GM23338 (cell line): ENCODE measurements around the gene CCDC110. TPM values are rescaled to one million over a fixed set of nuclear protein-coding genes. Genes with fewer than 3 reads are reported as not detected.

Experiments used
- ATAC-seq: fragments of 200-7000 bp; cut with Tn5 transposase; 3 replicates; pipeline ENCODE4 v1.9.1; 2020
- DNase-seq: peaks from one replicate; pipeline ENCODE4 v3.0.0-alpha.2; 2015; ENCODE audit warnings: low spot score
- H2AFZ ChIP-seq: fragments of 200-600 bp; sonication (generic); 2 replicates; pipeline ENCODE4 v1.8.0; 2016; ENCODE audit warnings: antibody characterized with exemption, mild to moderate bottlenecking, moderate library complexity
- H3F3A ChIP-seq: fragments of 200-600 bp; sonication (generic); replicated peaks from 2 replicates; pipeline ENCODE4 v1.8.0; 2017; ENCODE audit warnings: antibody characterized with exemption, mixed run types, low read depth
- H3K27ac ChIP-seq: fragments of 200-600 bp; sonication (generic); 2 replicates; pipeline ENCODE4 v1.6.1; 2016; ENCODE audit warnings: low read depth
- H3K27me3 ChIP-seq: fragments of 200-600 bp; sonication (generic); 2 replicates; pipeline ENCODE4 v1.8.0; 2016; ENCODE audit warnings: mild to moderate bottlenecking, mixed run types, moderate library complexity; ENCODE audit not compliant: insufficient read depth
- H3K36me3 ChIP-seq: fragments of 200-600 bp; sonication (generic); 2 replicates; pipeline ENCODE4 v1.8.0; 2016; ENCODE audit warnings: mild to moderate bottlenecking; ENCODE audit not compliant: insufficient read depth
- H3K4me1 ChIP-seq: fragments of 200-600 bp; sonication (generic); 2 replicates; pipeline ENCODE4 v1.8.0; 2016; ENCODE audit warnings: mild to moderate bottlenecking, moderate library complexity; ENCODE audit not compliant: insufficient read depth
- H3K4me2 ChIP-seq: fragments of 200-600 bp; sonication (generic); 2 replicates; pipeline ENCODE4 v1.7.1; 2017; ENCODE audit warnings: mixed run types
- H3K4me3 ChIP-seq: fragments of 200-600 bp; sonication (generic); 2 replicates; pipeline ENCODE4 v1.6.1; 2016; ENCODE audit warnings: mixed run types
- H3K79me2 ChIP-seq: fragments of 200-600 bp; sonication (generic); replicated peaks from 2 replicates; pipeline ENCODE4 v1.8.0; 2017; ENCODE audit warnings: mild to moderate bottlenecking; ENCODE audit not compliant: insufficient read depth
- H3K9me2 ChIP-seq: fragments of 200-600 bp; sonication (generic); 2 replicates; pipeline ENCODE4 v1.8.0; 2017; ENCODE audit not compliant: insufficient read depth
- H4K20me1 ChIP-seq: fragments of 200-600 bp; sonication (generic); replicated peaks from 2 replicates; pipeline ENCODE4 v1.8.0; 2017; ENCODE audit warnings: mild to moderate bottlenecking; ENCODE audit not compliant: insufficient read depth
- H3K27ac Mint-ChIP-seq: 2 replicates; pipeline ENCODE4 v1.8.0; 2020; ENCODE audit warnings: inconsistent platforms, mild to moderate bottlenecking, moderate library complexity, mixed read lengths
- H3K27me3 Mint-ChIP-seq: 3 replicates; pipeline ENCODE4 v1.8.0; 2022; ENCODE audit warnings: low read depth, mild to moderate bottlenecking, moderate library complexity, mixed read lengths, inconsistent platforms; ENCODE audit not compliant: insufficient read depth, poor library complexity
- H3K36me3 Mint-ChIP-seq: 3 replicates; pipeline ENCODE4 v1.8.0; 2021; ENCODE audit warnings: low read depth, mild to moderate bottlenecking, inconsistent platforms, moderate library complexity, mixed read lengths
- H3K4me1 Mint-ChIP-seq: 3 replicates; pipeline ENCODE4 v1.8.0; 2020; ENCODE audit warnings: mild to moderate bottlenecking, inconsistent platforms, mixed read lengths
- H3K4me3 Mint-ChIP-seq: 3 replicates; pipeline ENCODE4 v1.8.0; 2021; ENCODE audit warnings: moderate library complexity, mild to moderate bottlenecking, inconsistent platforms, mixed read lengths
- H3K9me3 Mint-ChIP-seq: 3 replicates; pipeline ENCODE4 v1.8.0; 2020; ENCODE audit warnings: moderate library complexity, mild to moderate bottlenecking, inconsistent platforms, mixed read lengths
- EZH2 ChIP-seq: fragments of 200-600 bp; sonication (generic); IDR thresholded peaks from one replicate; pipeline ENCODE4 v1.8.0; 2017; ENCODE audit warnings: antibody characterized with exemption, mild to moderate bottlenecking, low read depth; ENCODE audit not compliant: unreplicated experiment
- EZH2phosphoT487 ChIP-seq: fragments of 200-600 bp; sonication (generic); IDR thresholded peaks from one replicate; pipeline ENCODE4 v1.8.1; 2018; ENCODE audit warnings: antibody characterized with exemption; ENCODE audit not compliant: unreplicated experiment
- JUNB ChIP-seq: IDR thresholded peaks from one replicate; pipeline ENCODE4 v1.6.1; 2016; ENCODE audit warnings: antibody characterized with exemption; ENCODE audit not compliant: unreplicated experiment
- NANOG ChIP-seq: IDR thresholded peaks from 2 replicates; pipeline ENCODE4 v1.6.1; 2016; ENCODE audit warnings: antibody characterized with exemption, borderline replicate concordance
- ZNF114 ChIP-seq: fragments of 250-450 bp; sonication (Bioruptor Pico); IDR thresholded peaks from 2 replicates; pipeline ENCODE4 v1.5.0; 2020; ENCODE audit warnings: mild to moderate bottlenecking, moderate library complexity
- polyA plus RNA-seq: library from polyadenylated mRNA; unstranded; fragments of >200 nt; fragmentation: Nextera tagmentation; extraction: Ambion mirVana; gene quantifications from 2 replicates; pipeline ENCODE4 v1.2.1, GENCODE V29; 2016
- total RNA-seq: library from RNA; depleted of rRNA; stranded (reverse); fragments of >200 nt; shearing (Covaris generic); gene quantifications from 2 replicates; pipeline ENCODE4 v1.2.3, GENCODE V29; 2014
- TF ChIP-seq, protein P1 (sequence below), 2 experiments: fragments of 200-600 bp in 1 of 2; sonication (generic) in 1 of 2; conservative IDR thresholded peaks; 2 replicates each; pipeline versions ENCODE4 v1.5.1 to v1.6.1; 2016 to 2017; ENCODE audit warnings: antibody characterized with exemption in 2 of 2, low read depth in 2 of 2, mild to moderate bottlenecking in 2 of 2, moderate library complexity in 1 of 2
- TF ChIP-seq, protein P2 (sequence below): IDR thresholded peaks from one replicate; pipeline ENCODE4 v1.6.1; 2018; ENCODE audit warnings: antibody characterized with exemption; ENCODE audit not compliant: unreplicated experiment

The CCDC110 gene
- total and polyA plus RNA-seq, 2 experiments from 2014 or later = 5.4 to 6.7 TPM

DNA sequence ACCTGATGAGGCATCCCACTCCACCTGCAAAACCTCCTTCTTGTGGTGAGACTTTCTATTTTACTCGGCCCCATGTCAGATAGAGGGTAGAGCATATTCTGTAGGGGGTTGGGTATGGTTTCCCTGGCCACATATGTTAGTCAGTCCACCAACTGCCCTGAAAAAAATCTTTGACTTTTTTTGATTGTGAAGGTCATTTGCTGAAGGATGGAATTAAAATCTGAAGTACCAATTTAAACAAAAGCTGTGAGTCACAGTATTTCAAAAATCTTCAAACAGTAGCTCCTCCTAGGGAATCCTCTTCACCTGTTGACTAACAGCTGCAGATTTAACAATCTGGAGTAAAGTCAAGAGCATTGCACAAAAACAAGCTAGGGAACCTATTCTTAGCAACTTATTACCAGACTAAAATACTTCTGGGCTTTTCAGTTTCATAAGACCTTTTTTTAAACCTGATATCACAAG is 8.0 kb upstream of the CCDC110 start:
- Histone ChIP-seq H3K27me3 (peaks cover 67% of the 10 kb centered on the region), H3K4me3 (no peak overlapping the region), H3K27ac (no peak overlapping the region), H3K36me3 (no peaks in the 10 kb centered on the region), H3K4me2 (no peak overlapping the region), H3K9me2 (no peaks in the 10 kb centered on the region), H3K79me2 (no peaks in the 10 kb centered on the region), H3K4me1 (no peaks in the 10 kb centered on the region; the same call in 1 of the 2 replicates), H4K20me1 (no peaks in the 10 kb centered on the region), H3F3A (no peaks in the 10 kb centered on the region), H2AFZ (no peak overlapping the region)
- DNase-seq (no peak), ATAC-seq (no peak)
- H3K4me1 Mint-ChIP-seq = peaks cover 11% of the 10 kb centered on the region
- no peaks in the 10 kb centered on the region for H3K36me3 Mint-ChIP-seq
- no peak overlapping the region for H3K27ac Mint-ChIP-seq
- TF ChIP-seq EZH2phosphoT487 = no peak
- TF ChIP-seq, protein P1, sequence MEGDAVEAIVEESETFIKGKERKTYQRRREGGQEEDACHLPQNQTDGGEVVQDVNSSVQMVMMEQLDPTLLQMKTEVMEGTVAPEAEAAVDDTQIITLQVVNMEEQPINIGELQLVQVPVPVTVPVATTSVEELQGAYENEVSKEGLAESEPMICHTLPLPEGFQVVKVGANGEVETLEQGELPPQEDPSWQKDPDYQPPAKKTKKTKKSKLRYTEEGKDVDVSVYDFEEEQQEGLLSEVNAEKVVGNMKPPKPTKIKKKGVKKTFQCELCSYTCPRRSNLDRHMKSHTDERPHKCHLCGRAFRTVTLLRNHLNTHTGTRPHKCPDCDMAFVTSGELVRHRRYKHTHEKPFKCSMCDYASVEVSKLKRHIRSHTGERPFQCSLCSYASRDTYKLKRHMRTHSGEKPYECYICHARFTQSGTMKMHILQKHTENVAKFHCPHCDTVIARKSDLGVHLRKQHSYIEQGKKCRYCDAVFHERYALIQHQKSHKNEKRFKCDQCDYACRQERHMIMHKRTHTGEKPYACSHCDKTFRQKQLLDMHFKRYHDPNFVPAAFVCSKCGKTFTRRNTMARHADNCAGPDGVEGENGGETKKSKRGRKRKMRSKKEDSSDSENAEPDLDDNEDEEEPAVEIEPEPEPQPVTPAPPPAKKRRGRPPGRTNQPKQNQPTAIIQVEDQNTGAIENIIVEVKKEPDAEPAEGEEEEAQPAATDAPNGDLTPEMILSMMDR (conservative IDR thresholded peaks at IDR 0.05; ENCODE audit: low read depth in 2 of 2) = no peak
- no peak for TF ChIP-seq EZH2
- TF ChIP-seq JUNB = no peak
- TF ChIP-seq NANOG = no peak
- H3K27me3 Mint-ChIP-seq = peaks cover 48% of the 10 kb centered on the region
- H3K9me3 Mint-ChIP-seq = no peaks in the 10 kb centered on the region
- H3K4me3 Mint-ChIP-seq = no peak overlapping the region

DNA sequence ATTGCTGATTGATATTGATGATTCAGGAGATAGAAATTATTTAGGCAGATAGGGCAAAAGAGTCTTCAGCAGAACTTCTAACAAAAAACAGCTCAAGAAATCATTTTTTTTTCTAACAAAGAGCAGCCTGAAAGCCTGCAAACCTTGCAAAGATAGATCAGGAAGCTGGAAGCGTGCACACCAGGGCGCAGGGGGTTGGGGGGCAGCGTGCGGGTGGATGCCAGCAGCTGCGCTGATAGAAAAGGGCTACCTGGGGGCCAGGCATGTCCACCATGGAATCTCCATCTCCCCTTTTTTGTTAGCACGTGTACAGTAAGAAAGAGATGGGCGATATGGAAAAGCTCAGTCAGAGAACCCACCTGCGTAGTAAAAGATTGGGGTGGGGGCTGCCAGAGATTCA is 1.7 kb upstream of the CCDC110 start:
- Histone ChIP-seq H3K27me3 (peaks cover 34% of the 10 kb centered on the region), H3K36me3 (no peaks in the 10 kb centered on the region), H3K79me2 (no peaks in the 10 kb centered on the region), H4K20me1 (no peaks in the 10 kb centered on the region), H3K4me2 (no peak overlapping the region), H3K4me3 (no peak overlapping the region), H3F3A (no peaks in the 10 kb centered on the region), H3K27ac (no peak overlapping the region), H3K4me1 (peaks cover 10% of the 10 kb centered on the region; the same call in 1 of the 2 replicates), H2AFZ (no peak overlapping the region), H3K9me2 (no peaks in the 10 kb centered on the region)
- ATAC-seq (no peak), DNase-seq (no peak)
- Mint-ChIP-seq H3K27me3 (peaks cover 9% of the 10 kb centered on the region), H3K36me3 (peaks cover 3% of the 10 kb centered on the region; the same call in 2 of the 3 replicates), H3K9me3 (peaks cover 7% of the 10 kb centered on the region; the same call in 2 of the 3 replicates), H3K4me1 (peaks cover 15% of the 10 kb centered on the region), H3K4me3 (no peak overlapping the region), H3K27ac (no peak overlapping the region)
- TF ChIP-seq EZH2phosphoT487 = no peak
- TF ChIP-seq JUNB = no peak
- TF ChIP-seq EZH2 = no peak
- TF ChIP-seq, protein P1 (conservative IDR thresholded peaks at IDR 0.05; ENCODE audit: low read depth in 2 of 2) = no peak
- TF ChIP-seq, protein P2, sequence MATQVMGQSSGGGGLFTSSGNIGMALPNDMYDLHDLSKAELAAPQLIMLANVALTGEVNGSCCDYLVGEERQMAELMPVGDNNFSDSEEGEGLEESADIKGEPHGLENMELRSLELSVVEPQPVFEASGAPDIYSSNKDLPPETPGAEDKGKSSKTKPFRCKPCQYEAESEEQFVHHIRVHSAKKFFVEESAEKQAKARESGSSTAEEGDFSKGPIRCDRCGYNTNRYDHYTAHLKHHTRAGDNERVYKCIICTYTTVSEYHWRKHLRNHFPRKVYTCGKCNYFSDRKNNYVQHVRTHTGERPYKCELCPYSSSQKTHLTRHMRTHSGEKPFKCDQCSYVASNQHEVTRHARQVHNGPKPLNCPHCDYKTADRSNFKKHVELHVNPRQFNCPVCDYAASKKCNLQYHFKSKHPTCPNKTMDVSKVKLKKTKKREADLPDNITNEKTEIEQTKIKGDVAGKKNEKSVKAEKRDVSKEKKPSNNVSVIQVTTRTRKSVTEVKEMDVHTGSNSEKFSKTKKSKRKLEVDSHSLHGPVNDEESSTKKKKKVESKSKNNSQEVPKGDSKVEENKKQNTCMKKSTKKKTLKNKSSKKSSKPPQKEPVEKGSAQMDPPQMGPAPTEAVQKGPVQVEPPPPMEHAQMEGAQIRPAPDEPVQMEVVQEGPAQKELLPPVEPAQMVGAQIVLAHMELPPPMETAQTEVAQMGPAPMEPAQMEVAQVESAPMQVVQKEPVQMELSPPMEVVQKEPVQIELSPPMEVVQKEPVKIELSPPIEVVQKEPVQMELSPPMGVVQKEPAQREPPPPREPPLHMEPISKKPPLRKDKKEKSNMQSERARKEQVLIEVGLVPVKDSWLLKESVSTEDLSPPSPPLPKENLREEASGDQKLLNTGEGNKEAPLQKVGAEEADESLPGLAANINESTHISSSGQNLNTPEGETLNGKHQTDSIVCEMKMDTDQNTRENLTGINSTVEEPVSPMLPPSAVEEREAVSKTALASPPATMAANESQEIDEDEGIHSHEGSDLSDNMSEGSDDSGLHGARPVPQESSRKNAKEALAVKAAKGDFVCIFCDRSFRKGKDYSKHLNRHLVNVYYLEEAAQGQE = no peak
- no peak for TF ChIP-seq ZNF114
